Gastrocnemius medialis (tissue), 4 donors: ENCODE measurements around the gene ARF1. TPM values are rescaled to one million over a fixed set of nuclear protein-coding genes. Genes with fewer than 3 reads are reported as not detected.
A peak's percentile ranks its signal among the peaks of the same experiment; 100 is the strongest.
"Not testable (repeated sequence)": the region's sequence is repeated elsewhere in the genome, so short reads cannot be mapped to it uniquely, and the experiment has no call there.

Experiments used
- ATAC-seq, 2 donors: fragments of 150-250 bp; one replicate each; pipeline ENCODE4 v1.9.1; 2016
- DNase-seq, 2 donors: peaks; one replicate each; pipeline ENCODE4 v3.0.0-alpha.2; 2019
- H3K27ac ChIP-seq, 4 donors: fragments of 200-600 bp; sonication (generic); 1 replicate in 1 of 4; 2 replicates in 3 of 4; pipeline ENCODE4 v1.5.1; 2016 to 2018; ENCODE audit warnings: mild to moderate bottlenecking in 2 of 4, moderate library complexity in 1 of 4
- H3K27me3 ChIP-seq, 3 donors: fragments of 200-600 bp; sonication (generic) in 2 of 3; 1 replicate in 1 of 3; 2 replicates in 2 of 3; pipeline versions ENCODE4 v1.5.1 to v1.6.0; 2016 to 2019; ENCODE audit warnings: mild to moderate bottlenecking in 1 of 3, moderate library complexity in 1 of 3
- H3K36me3 ChIP-seq, 2 donors: fragments of 200-600 bp; sonication (generic) in 1 of 2; one replicate each; pipeline ENCODE4 v1.5.1; 2017 to 2018
- H3K4me1 ChIP-seq, 2 donors: fragments of 200-600 bp; sonication (generic) in 1 of 2; one replicate each; pipeline ENCODE4 v1.5.1; 2016 to 2017; ENCODE audit warnings: mild to moderate bottlenecking in 2 of 2
- H3K4me3 ChIP-seq, 4 donors: fragments of 200-600 bp; sonication (generic) in 3 of 4; 1 replicate in 1 of 4; 2 replicates in 3 of 4; pipeline ENCODE4 v1.5.1; 2016 to 2019; ENCODE audit warnings: mild to moderate bottlenecking in 2 of 4
- H3K9me3 ChIP-seq, 3 donors: fragments of 200-600 bp; sonication (generic) in 2 of 3; 1 replicate in 1 of 3; 2 replicates in 2 of 3; pipeline ENCODE4 v1.5.1; 2016 to 2019
- CTCF ChIP-seq, 5 experiments: fragments of 450-650 bp in 3 of 5; fragments of 200-600 bp in 2 of 5; sonication (generic) in 2 of 5; IDR thresholded peaks in 4 of 5; conservative IDR thresholded peaks in 1 of 5; 1 replicate in 4 of 5; 2 replicates in 1 of 5; pipeline ENCODE4 v1.5.1; 2016 to 2019; ENCODE audit warnings: antibody characterized with exemption in 5 of 5, mild to moderate bottlenecking in 3 of 5, moderate library complexity in 3 of 5
- POLR2A ChIP-seq, 2 donors: fragments of 450-650 bp; IDR thresholded peaks; one replicate each; pipeline ENCODE4 v1.6.1; 2017; ENCODE audit warnings: antibody characterized with exemption in 2 of 2, mild to moderate bottlenecking in 2 of 2, moderate library complexity in 2 of 2
- in situ Hi-C, 4 donors: fragments of 200-750 bp; cut with MboI; loops; one replicate each; pipeline versions ENCODE4 v1.15.0 to v1.8.0; 2017; ENCODE audit warnings: low sequenced_read_pairs in 4 of 4
- intact Hi-C: fragments of 100-400 bp; cut with DNase I; formaldehyde crosslinking; loops from one replicate; pipeline ENCODE4 v1.15.1; 2023; ENCODE audit warnings: low total_unique reads
- total RNA-seq, 4 donors: library from RNA; depleted of rRNA; stranded (reverse); fragments of >200 nt; gene quantifications; one replicate each; pipeline versions ENCODE4 v1.1.0 to v1.2.3, GENCODE V29; 2016

ARF1 gene
- total RNA-seq, 4 donors from 2014 or later = 234 to 422 (median 306) TPM

- ATAC-seq = no peak
- intact Hi-C loops = loop anchor here (1.0 to 10.0 kb wide), 4 partner anchors 24 to 376 kb away; partner anchors contain the start of genes GUK1, RNF187 and TRIM11
- TF ChIP-seq POLR2A (IDR thresholded peaks at IDR 0.05) (no peak), CTCF (IDR thresholded peaks at IDR 0.05 in 4 of 5, conservative IDR thresholded peaks at IDR 0.05 in 1 of 5) (no peak)
Measured at GRCh38 chr1:228108742-228109072, 26.2 kb downstream of the ARF1 start.

GRCh38 chr1:228109073-228109961 lies 26.8 kb downstream of the ARF1 start, which contains the start of gene MRPL55:
TSS of gene MRPL55 (minus strand) at chr1:228109299. CDS start at chr1:228108260, 1,039 bp downstream.
- Histone ChIP-seq H3K9me3 (no peaks in the 10 kb centered on the region), H3K4me3 (peak within 1 kb of the TSS; percentile 73 to 100 (median 79)), H3K36me3 (peaks cover 0 to 17% of the 10 kb centered on the region in 2 donors), H3K27ac (peak within 1 kb of the TSS; percentile 86 to 96 (median 92)), H3K4me1 (peaks cover 20% of the 10 kb centered on the region in 2 donors), H3K27me3 (no peaks in the 10 kb centered on the region)
- peak; percentile 95 to 98 for DNase-seq
- intact Hi-C loops = loop anchor here (1.0 to 10.0 kb wide), 3 partner anchors 31 to 375 kb away; partner anchors contain the start of genes GUK1, RNF187 and TRIM11
- peak; percentile 96 for ATAC-seq
- peak; percentile 92 to 95 for TF ChIP-seq POLR2A (IDR thresholded peaks at IDR 0.05)
- TF ChIP-seq CTCF (IDR thresholded peaks at IDR 0.05 in 4 of 5, conservative IDR thresholded peaks at IDR 0.05 in 1 of 5) = peak in 3 of 5 experiments; percentile 14 to 34 (median 29)
- in situ Hi-C loops = no loop called here

More at GRCh38 chr1:228108742-228109072, 26.2 kb downstream of the ARF1 start:
- no peak for DNase-seq
- Histone ChIP-seq H3K4me3 (peak overlapping the region; percentile 73 to 100 (median 79)), H3K9me3 (no peaks in the 10 kb centered on the region), H3K27me3 (no peaks in the 10 kb centered on the region), H3K36me3 (peaks cover 0 to 17% of the 10 kb centered on the region in 2 donors), H3K27ac (peak overlapping the region; percentile 86 to 96 (median 92)), H3K4me1 (peaks cover 24 to 25% of the 10 kb centered on the region in 2 donors)
- in situ Hi-C loops = no loop called here

GRCh38 chr1:228109962-228110488 lies 27.5 kb downstream of the ARF1 start:
- DNase-seq (no peak), ATAC-seq (no peak)
- Histone ChIP-seq H3K9me3 (no peaks in the 10 kb centered on the region), H3K27me3 (no peaks in the 10 kb centered on the region), H3K27ac (peak overlapping the region; percentile 86 to 96 (median 92)), H3K4me1 (peaks cover 14 to 20% of the 10 kb centered on the region in 2 donors), H3K4me3 (peak overlapping the region; percentile 73 to 100 (median 79)), H3K36me3 (peaks cover 0 to 17% of the 10 kb centered on the region in 2 donors)
- TF ChIP-seq POLR2A (IDR thresholded peaks at IDR 0.05) (no peak), CTCF (IDR thresholded peaks at IDR 0.05 in 4 of 5, conservative IDR thresholded peaks at IDR 0.05 in 1 of 5) (no peak)
- intact Hi-C loops (loop anchor here (1.0 to 10.0 kb wide), 3 partner anchors 30 to 375 kb away; partner anchors contain the start of genes GUK1, RNF187 and TRIM11), in situ Hi-C loops (no loop called here)

- Histone ChIP-seq H3K27me3 (no peaks in the 10 kb centered on the region), H3K9me3 (no peaks in the 10 kb centered on the region), H3K36me3 (peaks cover 0 to 17% of the 10 kb centered on the region in 2 donors), H3K4me1 (peaks cover 14 to 20% of the 10 kb centered on the region in 2 donors), H3K4me3 (no peak overlapping the region), H3K27ac (peak overlapping the region in 1 of 4 donors; percentile 92)
- no peak for ATAC-seq
- in situ Hi-C loops = no loop called here
- no peak for TF ChIP-seq CTCF (IDR thresholded peaks at IDR 0.05 in 4 of 5, conservative IDR thresholded peaks at IDR 0.05 in 1 of 5)
- no peak for TF ChIP-seq POLR2A (IDR thresholded peaks at IDR 0.05)
- no peak for DNase-seq
- intact Hi-C loops = no loop called here
Measured at GRCh38 chr1:228110556-228110955, 28.0 kb downstream of the ARF1 start.

- H3K36me3 ChIP-seq, intact Hi-C loops, H3K27ac ChIP-seq, H3K27me3 ChIP-seq, in situ Hi-C loops, H3K4me3 ChIP-seq, DNase-seq, H3K9me3 ChIP-seq, ATAC-seq: not testable (repeated sequence)
- H3K4me1 ChIP-seq = peaks cover 14 to 20% of the 10 kb centered on the region in 2 donors
Measured at GRCh38 chr1:228111315-228111714, 28.8 kb downstream of the ARF1 start.
